GM21423 (cell line): ENCODE measurements around the gene MFN2.

Source experiments
- ATAC-seq: cut with Tn5 transposase; IDR thresholded peaks from one replicate; pipeline ENCODE4 v1.9.1; 2021; ENCODE audit warnings: mild to moderate bottlenecking, moderate library complexity; ENCODE audit not compliant: unreplicated experiment

The MFN2 gene

DNA sequence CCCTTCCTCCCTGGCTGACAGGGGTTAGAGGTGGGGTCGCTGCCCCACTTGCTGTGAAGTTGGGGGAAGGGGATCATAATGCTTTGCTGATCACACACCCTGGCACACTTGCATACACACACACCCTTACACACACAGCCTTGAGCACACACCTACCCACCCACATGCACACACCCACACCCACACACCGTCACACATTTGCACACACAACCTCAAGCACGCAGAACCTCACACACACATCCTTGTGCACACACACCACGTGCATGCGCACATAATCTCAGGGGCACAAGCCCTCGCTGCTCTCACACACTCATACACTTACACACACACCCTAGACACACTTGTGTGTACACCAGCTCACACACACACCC lies 66.5 kb downstream of the MFN2 start:
- ATAC-seq = no peak

DNA sequence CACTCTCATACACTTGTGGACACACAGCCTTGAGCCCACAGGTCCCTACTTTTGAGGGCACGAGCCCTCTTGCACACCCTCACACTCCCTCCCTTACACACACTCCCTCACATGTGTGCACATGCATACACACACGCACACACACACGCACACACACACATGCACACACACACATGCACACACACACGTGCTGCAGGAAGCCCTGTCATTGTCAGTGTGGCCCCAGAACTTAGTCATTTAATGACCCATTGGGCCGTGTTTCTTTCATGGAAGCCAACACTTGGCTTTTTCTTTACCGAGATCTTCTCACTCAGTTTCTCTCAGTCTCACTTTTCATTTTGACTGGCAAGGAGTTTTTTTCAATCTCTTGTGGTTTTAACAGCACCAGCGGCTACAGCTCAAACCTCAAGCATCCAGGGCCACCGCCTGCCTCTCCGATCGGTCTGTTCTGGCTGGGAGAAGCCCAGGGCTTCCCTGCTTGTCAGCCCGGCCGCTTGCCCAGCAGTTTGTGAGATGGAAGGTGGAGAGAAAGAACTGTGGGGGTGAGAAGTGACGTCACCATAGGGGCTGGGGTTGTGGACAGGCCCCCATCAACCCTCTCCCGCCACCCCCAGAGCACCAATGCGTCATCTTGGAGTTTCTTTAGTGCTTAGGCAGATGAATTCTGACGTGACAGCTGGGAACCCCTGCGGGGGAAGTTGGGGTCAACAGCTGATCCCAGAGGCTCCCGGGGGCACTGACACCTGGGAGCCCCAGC lies 67.1 kb downstream of the MFN2 start:
- peak; percentile 37 for ATAC-seq

DNA sequence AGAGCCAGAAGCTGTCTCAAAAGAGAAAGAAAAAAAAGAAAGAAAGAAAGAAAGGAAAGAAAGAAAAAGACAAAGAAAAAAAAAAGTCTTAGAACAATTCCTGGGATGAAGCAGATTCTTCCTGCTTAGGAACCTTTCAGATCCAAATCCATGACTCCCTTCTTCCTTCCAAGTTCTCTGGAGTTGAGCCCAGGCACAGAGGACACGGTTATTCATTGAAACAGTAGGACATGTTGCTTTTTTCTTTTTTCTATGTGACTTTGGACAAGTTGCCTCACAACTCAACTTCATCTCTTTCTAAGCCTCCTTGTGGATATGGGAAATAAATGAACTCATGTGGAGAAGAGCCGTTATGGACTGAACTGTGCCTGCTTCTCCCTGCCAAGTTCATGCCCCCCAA lies 68.1 kb downstream of the MFN2 start:
- no peak for ATAC-seq

DNA sequence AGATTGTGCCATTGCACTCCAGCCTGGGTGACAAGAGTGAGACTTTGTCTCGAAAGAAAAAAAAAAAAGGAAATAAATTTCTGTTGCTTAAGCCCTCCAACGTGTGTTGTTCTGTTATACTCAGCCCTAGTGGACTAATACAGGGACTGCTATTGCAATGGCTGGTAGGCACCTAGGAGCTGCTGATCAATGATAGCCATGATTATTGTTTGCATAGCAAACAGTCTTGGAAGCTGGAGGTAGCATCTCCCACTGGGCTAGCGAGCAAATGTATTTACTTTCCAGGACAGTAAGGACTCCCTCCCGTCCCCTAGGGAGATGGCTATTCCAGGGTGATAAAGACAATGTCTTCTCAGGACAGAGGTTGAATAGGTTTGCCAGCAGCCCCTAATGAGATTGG lies 69.4 kb downstream of the MFN2 start:
- ATAC-seq = no peak

DNA sequence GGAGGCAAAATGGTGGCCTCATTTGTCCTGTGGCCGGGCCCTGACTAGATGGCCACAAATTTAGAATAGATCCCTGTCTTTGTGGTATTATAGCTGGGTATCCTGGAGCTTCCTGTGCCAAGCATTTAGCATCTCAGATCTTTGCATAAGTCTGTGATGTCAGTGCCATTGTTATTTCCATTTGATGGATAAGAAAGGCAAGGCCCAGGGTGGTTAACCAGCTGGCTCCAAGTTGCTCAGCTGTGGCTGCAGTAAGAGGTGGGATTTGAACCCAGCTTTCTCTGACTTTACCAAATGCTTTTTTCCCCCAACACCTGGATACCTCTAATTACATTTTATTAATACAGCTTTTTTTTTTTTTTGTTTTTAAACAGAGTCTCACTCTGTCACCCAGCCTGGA lies 71.1 kb downstream of the MFN2 start:
- ATAC-seq = no peak

DNA sequence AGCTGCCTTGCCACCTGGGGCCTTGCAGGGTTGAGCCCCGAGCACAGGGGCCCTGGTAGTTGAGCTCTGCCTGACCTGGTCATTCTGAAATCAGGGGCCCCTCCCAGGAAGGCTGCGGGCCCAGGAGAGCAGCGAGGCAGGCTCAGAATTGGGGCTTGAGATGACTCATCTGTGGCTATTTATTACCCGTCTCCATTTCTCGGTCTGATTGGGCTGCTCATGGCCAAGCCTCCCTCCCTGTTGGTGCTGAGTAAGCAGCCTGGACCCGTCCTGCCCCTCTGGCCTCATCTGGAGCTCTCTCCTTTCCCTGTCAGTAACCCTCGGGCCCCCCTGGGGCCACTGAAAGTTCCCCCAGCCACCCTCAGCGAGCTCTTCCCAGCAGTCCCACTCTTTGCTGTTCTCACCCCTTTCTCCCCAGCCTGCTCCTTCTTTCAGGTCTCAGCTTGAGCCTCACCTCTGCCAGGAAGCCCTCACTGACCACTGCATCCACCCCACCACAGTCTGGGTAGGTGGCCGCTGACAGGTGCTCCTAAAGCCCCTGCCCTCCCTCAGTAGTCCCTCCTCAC lies 71.8 kb downstream of the MFN2 start:
- peak; percentile 62 for ATAC-seq

DNA sequence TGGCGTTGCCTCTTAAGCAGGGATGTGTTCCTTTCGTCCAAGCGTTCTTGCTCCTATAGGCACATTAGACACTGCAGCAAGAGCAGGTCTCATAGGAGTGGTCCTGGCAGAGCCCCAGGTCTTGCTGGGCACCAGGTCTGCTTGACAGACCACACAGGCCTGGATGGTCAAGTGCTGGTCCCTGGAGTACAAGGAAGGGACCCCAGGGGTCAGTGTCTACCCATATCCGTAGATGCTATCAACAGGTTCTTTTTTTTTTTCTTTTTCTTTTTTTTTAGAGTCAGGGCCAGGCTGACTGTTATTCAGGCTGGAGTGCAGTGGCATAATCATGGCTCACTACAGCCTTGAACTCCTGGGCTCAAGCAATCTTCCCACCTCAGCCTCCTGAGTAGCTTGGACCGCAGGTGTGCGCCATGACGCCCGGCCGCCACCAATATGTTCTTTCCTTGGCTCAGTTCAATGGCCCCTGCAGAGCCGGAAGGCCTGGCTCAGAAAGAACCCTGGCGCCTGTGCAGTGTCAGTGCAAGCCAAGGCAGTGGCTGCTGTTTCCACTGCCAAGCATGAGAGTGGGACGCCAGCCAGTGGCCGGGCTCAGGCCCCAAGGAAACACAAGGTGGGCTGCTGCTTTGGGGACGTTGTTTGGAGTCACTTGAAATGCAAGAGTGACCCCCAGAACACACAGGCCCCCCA lies 72.9 kb downstream of the MFN2 start:
- ATAC-seq = no peak

DNA sequence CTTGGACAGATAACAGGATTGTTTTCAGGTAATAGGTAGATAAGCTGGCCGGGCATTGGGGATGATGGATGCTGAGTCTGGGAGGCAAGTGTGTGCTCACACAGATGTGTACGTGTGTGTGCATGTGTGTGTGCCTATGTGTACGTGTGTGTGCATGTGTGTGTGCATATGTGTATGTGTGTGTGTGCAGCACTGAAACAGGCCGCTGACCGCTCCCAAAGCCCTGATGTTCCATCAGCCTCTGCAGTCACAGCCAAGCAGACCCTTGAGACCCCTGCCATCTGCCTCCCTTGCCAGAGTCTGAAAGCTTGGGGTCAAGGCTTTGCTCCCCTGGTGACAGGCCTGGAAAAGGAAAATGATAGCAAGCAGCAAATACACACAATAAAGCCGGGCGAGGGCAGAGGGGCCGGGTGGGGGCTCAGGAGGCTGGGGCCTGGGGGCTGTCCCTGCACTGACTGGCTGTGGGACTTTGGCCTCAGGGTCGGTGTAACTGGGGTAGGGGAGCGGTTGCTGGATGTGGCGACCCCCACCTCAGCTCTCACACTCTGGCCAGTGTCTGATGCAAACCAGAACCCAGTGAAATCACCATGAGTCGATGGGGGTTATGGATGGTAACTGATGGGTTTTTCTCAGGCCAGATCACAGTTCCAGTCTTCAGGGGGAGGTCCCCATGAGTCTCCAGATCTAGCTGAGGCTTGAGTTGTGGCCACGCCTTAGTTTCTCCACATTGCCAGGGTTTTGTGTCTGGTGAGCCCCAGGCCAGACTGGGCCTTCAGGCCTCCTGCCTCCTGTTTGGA lies 73.7 kb downstream of the MFN2 start:
- peak; percentile 22 for ATAC-seq

DNA sequence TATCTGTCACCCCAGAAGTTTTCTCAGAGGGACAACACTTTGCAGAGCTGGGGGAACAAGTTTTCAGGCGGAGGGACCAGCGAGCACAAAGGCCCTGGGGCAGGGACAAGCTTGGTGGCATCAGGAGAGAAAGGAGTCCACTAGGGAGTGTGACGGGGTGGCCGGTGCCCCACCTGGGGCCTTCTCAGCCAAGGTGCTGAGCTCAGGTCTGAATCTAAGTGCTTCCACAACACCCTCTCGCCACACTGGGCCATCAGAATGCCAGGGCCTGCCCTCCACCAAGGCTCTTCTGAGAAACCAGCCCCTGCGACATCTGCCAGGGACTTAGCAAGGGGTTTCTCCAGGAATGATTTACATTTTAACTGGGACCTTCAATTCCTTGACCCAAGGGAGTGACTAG lies 75.0 kb downstream of the MFN2 start:
- ATAC-seq = no peak

DNA sequence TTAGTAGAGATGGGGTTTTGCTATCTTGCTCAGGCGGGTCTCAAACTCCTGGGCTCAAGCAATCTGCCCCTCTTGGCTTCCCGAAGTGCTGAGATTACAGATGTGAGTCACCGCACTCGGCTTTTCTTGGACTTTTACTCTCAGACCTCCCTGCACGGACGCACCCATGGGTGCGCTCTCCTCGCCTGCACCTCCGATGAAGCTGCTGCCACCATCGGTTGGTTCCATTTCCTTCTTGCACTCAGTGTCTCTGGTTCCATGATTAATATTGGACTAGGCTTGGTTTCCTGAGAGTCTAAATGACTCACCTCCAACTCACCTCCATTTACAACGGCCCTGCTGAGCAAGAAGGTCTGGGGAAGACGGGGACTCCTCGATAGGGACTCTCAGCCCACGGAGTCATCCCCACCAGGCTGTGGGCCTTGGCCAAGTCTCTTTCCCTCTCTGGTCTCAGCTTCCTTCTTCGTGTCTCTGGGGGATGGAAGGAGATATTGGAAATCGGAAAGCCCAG lies 76.1 kb downstream of the MFN2 start:
- no peak for ATAC-seq

DNA sequence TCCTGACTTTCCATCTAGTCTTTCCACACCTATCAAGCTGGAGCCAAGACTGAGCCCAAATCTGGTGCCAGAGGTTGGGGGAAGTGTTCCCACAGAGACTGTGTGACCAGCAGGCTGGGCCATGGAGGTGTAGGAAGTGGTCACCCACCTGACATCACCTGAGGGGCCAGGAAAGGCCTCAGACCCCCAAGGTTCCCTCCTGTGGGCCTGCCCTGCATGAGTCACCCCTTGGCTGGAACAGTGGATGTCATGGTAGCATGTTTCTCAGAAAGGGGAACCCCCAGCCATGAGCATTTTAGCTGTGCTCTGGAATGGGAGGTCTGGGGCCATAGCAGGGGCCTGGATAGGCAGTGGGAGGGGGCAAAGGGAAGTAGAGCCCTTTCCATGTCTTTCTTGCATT lies 77.1 kb downstream of the MFN2 start:
- ATAC-seq = no peak

DNA sequence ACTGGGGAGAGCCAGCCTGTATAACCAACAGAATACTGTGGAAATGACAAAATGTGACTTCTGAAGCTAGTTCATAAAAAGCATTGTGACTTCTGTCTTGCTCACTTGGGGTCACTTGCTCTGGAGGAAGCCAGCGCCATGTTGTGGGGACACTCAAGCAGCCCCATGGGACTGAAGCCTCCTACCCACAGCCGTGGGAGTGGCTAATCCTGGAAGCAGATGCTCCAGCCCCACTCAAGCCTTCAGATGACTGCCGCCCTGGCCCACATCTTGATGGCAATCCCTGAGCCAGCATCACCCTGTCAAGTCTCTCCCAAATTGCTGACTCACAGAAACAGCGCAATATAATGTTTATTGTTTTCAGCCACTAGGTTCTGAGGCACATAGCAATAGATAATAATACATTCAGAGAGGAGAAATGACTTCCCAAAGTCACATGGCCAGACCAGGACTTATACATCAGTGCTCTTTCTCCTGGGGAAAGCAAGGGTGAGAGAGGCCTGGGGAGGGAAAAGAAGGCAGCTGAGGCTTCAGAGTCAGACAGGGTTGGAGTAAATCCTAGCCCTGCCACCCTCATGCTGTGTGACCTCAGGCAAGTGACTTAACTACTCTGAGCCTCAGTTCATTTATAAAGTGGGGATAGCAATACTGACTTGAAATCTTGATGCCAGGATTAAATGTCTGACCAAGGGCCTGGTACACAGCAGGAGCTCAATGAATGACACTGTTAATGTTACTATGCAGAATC lies 77.9 kb downstream of the MFN2 start:
- no peak for ATAC-seq

DNA sequence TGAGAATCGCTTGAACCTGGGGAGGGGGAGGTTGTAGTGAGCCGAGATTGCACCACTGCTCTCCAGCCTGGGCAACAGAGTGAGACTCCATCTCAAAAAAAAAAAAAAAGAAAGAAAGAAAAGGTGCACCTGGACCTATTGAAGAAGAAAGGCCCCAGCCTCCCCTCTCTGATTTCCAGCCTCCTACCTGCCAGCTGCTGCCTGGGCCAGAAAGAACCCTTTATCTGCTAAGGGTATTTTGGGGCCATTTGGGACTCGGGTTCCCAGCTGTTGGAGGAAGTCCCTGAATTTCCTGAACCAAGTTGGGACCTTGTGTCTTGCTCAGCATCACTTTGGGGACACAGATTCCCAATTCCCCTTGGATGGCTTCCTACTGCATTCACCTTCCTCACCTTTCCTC lies 79.0 kb downstream of the MFN2 start:
- ATAC-seq = no peak

DNA sequence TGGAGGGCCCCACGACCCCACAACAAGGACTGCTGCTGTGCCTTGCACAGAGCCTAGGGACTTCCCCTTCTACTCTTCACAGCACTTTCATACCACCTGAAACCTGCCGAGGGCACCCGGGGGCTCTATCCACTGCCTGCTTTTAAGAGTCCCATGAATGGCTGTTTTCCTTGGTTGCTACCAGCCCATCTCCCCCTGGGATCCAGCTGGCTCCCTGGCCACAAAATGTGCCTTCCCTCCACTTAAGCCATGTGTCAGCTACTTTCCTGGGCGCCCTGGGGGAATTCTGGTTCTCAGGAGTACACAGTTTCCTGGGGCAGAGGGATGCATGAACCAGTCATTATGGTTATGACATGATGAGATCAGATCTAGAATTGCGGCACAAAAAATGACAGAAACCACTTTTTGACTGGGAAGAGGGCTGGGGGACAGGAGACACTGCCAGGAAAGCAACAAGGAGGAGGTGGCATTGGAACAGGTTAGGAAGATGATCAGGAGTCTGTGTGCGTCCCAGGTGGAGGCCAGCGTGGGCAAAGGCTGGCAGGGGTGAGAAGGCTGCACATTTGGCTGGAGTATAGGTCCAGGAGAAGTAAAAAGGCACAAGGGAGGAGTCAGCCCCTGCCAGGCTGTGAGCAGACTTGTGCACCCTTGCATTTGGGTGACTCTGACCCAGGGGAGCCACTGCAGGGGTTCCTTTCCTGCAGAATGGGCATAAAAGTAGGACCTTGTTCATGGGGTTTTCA lies 79.6 kb downstream of the MFN2 start:
- no peak for ATAC-seq

DNA sequence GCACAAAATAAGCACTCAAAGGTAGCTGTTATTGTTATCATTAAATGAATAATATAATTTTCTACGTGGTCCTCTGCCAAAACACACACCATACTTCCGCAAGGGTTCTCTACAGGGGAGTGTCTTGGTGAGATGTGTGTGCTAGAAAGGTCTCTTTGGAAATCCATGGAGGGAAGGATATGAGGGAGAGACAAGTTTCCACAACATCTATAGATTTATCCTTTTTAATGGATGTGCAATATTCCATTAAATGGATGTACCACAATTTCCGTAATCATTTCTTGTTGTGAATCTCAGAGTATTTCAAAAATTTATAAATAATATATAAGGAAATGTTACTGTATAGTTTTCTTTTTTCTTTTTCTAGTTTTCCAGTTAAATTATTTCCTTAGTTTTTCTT lies 80.3 kb downstream of the MFN2 start:
- ATAC-seq = no peak
